ENCODE data around the gene ARGLU1.

GRCh38 chr13:106601489-106601888 lies 33.6 kb upstream of the ARGLU1 start:
- TF ChIP-seq, protein P1, sequence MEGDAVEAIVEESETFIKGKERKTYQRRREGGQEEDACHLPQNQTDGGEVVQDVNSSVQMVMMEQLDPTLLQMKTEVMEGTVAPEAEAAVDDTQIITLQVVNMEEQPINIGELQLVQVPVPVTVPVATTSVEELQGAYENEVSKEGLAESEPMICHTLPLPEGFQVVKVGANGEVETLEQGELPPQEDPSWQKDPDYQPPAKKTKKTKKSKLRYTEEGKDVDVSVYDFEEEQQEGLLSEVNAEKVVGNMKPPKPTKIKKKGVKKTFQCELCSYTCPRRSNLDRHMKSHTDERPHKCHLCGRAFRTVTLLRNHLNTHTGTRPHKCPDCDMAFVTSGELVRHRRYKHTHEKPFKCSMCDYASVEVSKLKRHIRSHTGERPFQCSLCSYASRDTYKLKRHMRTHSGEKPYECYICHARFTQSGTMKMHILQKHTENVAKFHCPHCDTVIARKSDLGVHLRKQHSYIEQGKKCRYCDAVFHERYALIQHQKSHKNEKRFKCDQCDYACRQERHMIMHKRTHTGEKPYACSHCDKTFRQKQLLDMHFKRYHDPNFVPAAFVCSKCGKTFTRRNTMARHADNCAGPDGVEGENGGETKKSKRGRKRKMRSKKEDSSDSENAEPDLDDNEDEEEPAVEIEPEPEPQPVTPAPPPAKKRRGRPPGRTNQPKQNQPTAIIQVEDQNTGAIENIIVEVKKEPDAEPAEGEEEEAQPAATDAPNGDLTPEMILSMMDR (IDR thresholded peaks at IDR 0.05), result no peak
- no peak for TF ChIP-seq POLR2A (IDR thresholded peaks at IDR 0.05)
